Prostate gland (tissue), 2 donors: ENCODE results near the gene IL18R1.

Experiments used
- CTCF ChIP-seq, 4 experiments: fragments of 200-600 bp in 2 of 4; fragments of 450-650 bp in 2 of 4; sonication (generic) in 2 of 4; IDR thresholded peaks; 1 replicate in 3 of 4; 2 replicates in 1 of 4; pipeline ENCODE4 v1.5.1; 2016 to 2019; ENCODE audit warnings: antibody characterized with exemption in 4 of 4, mild to moderate bottlenecking in 2 of 4, moderate library complexity in 2 of 4
- POLR2A ChIP-seq: fragments of 450-650 bp; IDR thresholded peaks from one replicate; pipeline ENCODE4 v1.6.1; 2016; ENCODE audit warnings: antibody characterized with exemption, mild to moderate bottlenecking
- POLR2AphosphoS5 ChIP-seq: sonication (generic); formaldehyde crosslinking; IDR thresholded peaks from one replicate; pipeline ENCODE4 v1.6.1; 2017; ENCODE audit warnings: antibody characterized with exemption

GRCh38 chr2:102350137-102350793 lies 5.3 kb upstream of the IL18R1 start:
- no peak for TF ChIP-seq CTCF (IDR thresholded peaks at IDR 0.05)
- TF ChIP-seq POLR2AphosphoS5, result no peak
- TF ChIP-seq POLR2A, result no peak
